SK-N-SH (cell line): ENCODE measurements around the gene BCAS4. TPM values are rescaled to one million over a fixed set of nuclear protein-coding genes. Genes with fewer than 3 reads are reported as not detected.

Source experiments
- CTCF ChIA-PET: fragments of 300-600, 350-600 bp; formaldehyde crosslinking; extraction: SDS; loops from one replicate; lab custom pipeline; 2021; lab: Yijun Ruan, JAX
- POLR2A ChIA-PET: fragments of 350-600 bp; sonication (Branson Sonifier 250); formaldehyde crosslinking; extraction: SDS; loops from one replicate; lab custom pipeline; 2020; ENCODE audit warnings: antibody characterized with exemption, inconsistent platforms; lab: Yijun Ruan, JAX
- DNase-seq: peaks from one replicate; pipeline ENCODE4 v3.0.0; 2012
- H2AFZ ChIP-seq: fragments of 200-600 bp; sonication (generic); 2 replicates; pipeline ENCODE4 v1.8.1; 2016; ENCODE audit warnings: antibody characterized with exemption, mild to moderate bottlenecking, low read depth
- H3F3A ChIP-seq: fragments of 200-600 bp; sonication (generic); replicated peaks from 2 replicates; pipeline ENCODE3; 2016; ENCODE audit warnings: antibody characterized with exemption, mild to moderate bottlenecking; ENCODE audit not compliant: insufficient read depth
- H3K27ac ChIP-seq, 2 experiments: fragments of 200-500 bp in 1 of 2; fragments of 200-600 bp in 1 of 2; sonication (Bioruptor generic) in 1 of 2; sonication (generic), shearing (Covaris generic) in 1 of 2; 2 replicates each; pipeline versions ENCODE4 v1.5.1 to v1.6.1; 2014 to 2016; ENCODE audit warnings: low read depth in 2 of 2, inconsistent platforms in 1 of 2, low read length in 1 of 2, mild to moderate bottlenecking in 1 of 2, mixed read lengths in 1 of 2
- H3K27me3 ChIP-seq: fragments of 200-600 bp; sonication (generic), shearing (Covaris generic); 2 replicates; pipeline ENCODE4 v1.6.1; 2016; ENCODE audit warnings: mixed run types; ENCODE audit not compliant: insufficient read depth
- H3K36me3 ChIP-seq, 2 experiments: fragments of 200-500 bp in 1 of 2; fragments of 200-600 bp in 1 of 2; sonication (Bioruptor generic) in 1 of 2; sonication (generic) in 1 of 2; replicated peaks in 1 of 2; 2 replicates each; pipeline versions ENCODE3 to v1.5.1; 2014 to 2016; ENCODE audit warnings: low read length in 1 of 2, mild to moderate bottlenecking in 1 of 2; ENCODE audit not compliant: insufficient read depth in 2 of 2, control insufficient read depth in 1 of 2
- H3K4me1 ChIP-seq, 2 experiments: fragments of 200-500 bp in 1 of 2; fragments of 200-600 bp in 1 of 2; sonication (Bioruptor generic) in 1 of 2; sonication (generic), shearing (Covaris generic) in 1 of 2; 2 replicates each; pipeline versions ENCODE4 v1.5.1 to v1.6.1; 2014 to 2016; ENCODE audit warnings: low read depth in 1 of 2, low read length in 1 of 2, mixed run types in 1 of 2; ENCODE audit not compliant: insufficient read depth in 2 of 2, control insufficient read depth in 1 of 2
- H3K4me2 ChIP-seq: fragments of 200-600 bp; sonication (generic), shearing (Covaris generic); 2 replicates; pipeline ENCODE4 v1.6.1; 2017; ENCODE audit warnings: mixed run types
- H3K4me3 ChIP-seq, 2 experiments: fragments of 200-500 bp in 1 of 2; fragments of 200-600 bp in 1 of 2; sonication (Bioruptor generic) in 1 of 2; sonication (generic), shearing (Covaris generic) in 1 of 2; 2 replicates each; pipeline versions ENCODE4 v1.5.1 to v1.8.1; 2014 to 2016; ENCODE audit warnings: low read depth in 2 of 2, inconsistent platforms in 1 of 2, low read length in 1 of 2, mild to moderate bottlenecking in 1 of 2, mixed read lengths in 1 of 2, moderate library complexity in 1 of 2
- H3K79me2 ChIP-seq: fragments of 200-600 bp; sonication (generic); 2 replicates; pipeline ENCODE4 v1.8.1; 2017; ENCODE audit warnings: mild to moderate bottlenecking; ENCODE audit not compliant: insufficient read depth
- H3K9ac ChIP-seq: fragments of 200-600 bp; sonication (generic); 2 replicates; pipeline ENCODE4 v1.6.1; 2017; ENCODE audit warnings: mixed run types
- H3K9me2 ChIP-seq: fragments of 200-600 bp; sonication (generic); 2 replicates; pipeline ENCODE4 v1.6.1; 2017; ENCODE audit warnings: mixed run types
- H3K9me3 ChIP-seq: fragments of 200-600 bp; sonication (generic); 2 replicates; pipeline ENCODE4 v1.6.1; 2017; ENCODE audit warnings: mixed run types, mild to moderate bottlenecking, moderate library complexity
- H4K20me1 ChIP-seq: fragments of 200-600 bp; sonication (generic); 2 replicates; pipeline ENCODE4 v1.6.1; 2017; ENCODE audit warnings: mild to moderate bottlenecking, mixed run types; ENCODE audit not compliant: insufficient read depth
- CTCF ChIP-seq: fragments of 200-600 bp; sonication (generic); IDR thresholded peaks from 2 replicates; pipeline ENCODE4 v1.6.1; 2017; ENCODE audit warnings: antibody characterized with exemption, mild to moderate bottlenecking, moderate library complexity
- ELF1 ChIP-seq: IDR thresholded peaks from 2 replicates; pipeline ENCODE4 v1.4.0; 2012
- EZH2phosphoT487 ChIP-seq: fragments of 200-600 bp; sonication (generic); IDR thresholded peaks from 2 replicates; pipeline ENCODE4 v1.6.1; 2017; ENCODE audit warnings: low read depth, mixed run types, mild to moderate bottlenecking, antibody characterized with exemption, moderate library complexity, borderline replicate concordance
- FOXM1 ChIP-seq: IDR thresholded peaks from 2 replicates; pipeline ENCODE4 v1.4.0; 2012; ENCODE audit warnings: low read depth, mild to moderate bottlenecking
- GABPA ChIP-seq: IDR thresholded peaks from 2 replicates; pipeline ENCODE4 v1.4.0; 2012; ENCODE audit warnings: low read depth, mild to moderate bottlenecking
- GATA2 ChIP-seq: sonication (generic); formaldehyde crosslinking; IDR thresholded peaks from 2 replicates; pipeline ENCODE4 v1.5.0; 2020; ENCODE audit warnings: mild to moderate bottlenecking, missing genetic modification reagents
- MEF2A ChIP-seq: IDR thresholded peaks from 2 replicates; pipeline ENCODE4 v1.4.0; 2012; ENCODE audit warnings: low read depth, borderline replicate concordance
- NRF1 ChIP-seq: IDR thresholded peaks from 2 replicates; pipeline ENCODE4 v1.6.1; 2012; ENCODE audit warnings: low read depth, mild to moderate bottlenecking, low read length
- RAD21 ChIP-seq: IDR thresholded peaks from 2 replicates; pipeline ENCODE4 v1.6.1; 2012; ENCODE audit warnings: mild to moderate bottlenecking, low read length
- RCOR1 ChIP-seq: fragments of 150-350 bp; IDR thresholded peaks from 2 replicates; pipeline ENCODE4 v1.6.1; 2017; ENCODE audit warnings: antibody characterized with exemption, low read length
- REST ChIP-seq: IDR thresholded peaks from 2 replicates; pipeline ENCODE4 v1.6.1; 2012; ENCODE audit warnings: mild to moderate bottlenecking, low read depth, low read length, moderate library complexity
- RFX5 ChIP-seq: IDR thresholded peaks from 2 replicates; pipeline ENCODE4 v1.6.1; 2012; ENCODE audit warnings: mild to moderate bottlenecking, improper control_type of control experiment, low read length
- RXRA ChIP-seq: IDR thresholded peaks from 2 replicates; pipeline ENCODE4 v1.4.0; 2012; ENCODE audit warnings: low read depth, mild to moderate bottlenecking, borderline replicate concordance
- SIN3A ChIP-seq: IDR thresholded peaks from 2 replicates; pipeline ENCODE4 v1.6.1; 2012; ENCODE audit warnings: low read depth, mild to moderate bottlenecking, low read length, moderate library complexity, borderline replicate concordance
- SMC3 ChIP-seq: IDR thresholded peaks from 2 replicates; pipeline ENCODE4 v1.6.1; 2012; ENCODE audit warnings: low read depth, low read length, improper control_type of control experiment
- TAF1 ChIP-seq: IDR thresholded peaks from 2 replicates; pipeline ENCODE4 v1.6.1; 2012; ENCODE audit warnings: low read depth, mild to moderate bottlenecking, low read length, moderate library complexity, borderline replicate concordance
- TCF12 ChIP-seq: IDR thresholded peaks from 2 replicates; pipeline ENCODE4 v1.4.0; 2012
- USF2 ChIP-seq: fragments of 150-350 bp; IDR thresholded peaks from 2 replicates; pipeline ENCODE4 v1.6.1; 2017; ENCODE audit warnings: antibody characterized with exemption, low read length, low read depth, borderline replicate concordance
- YY1 ChIP-seq: IDR thresholded peaks from 2 replicates; pipeline ENCODE4 v1.4.0; 2012; ENCODE audit warnings: low read depth, mild to moderate bottlenecking
- ZBTB33 ChIP-seq: IDR thresholded peaks from 2 replicates; pipeline ENCODE4 v1.4.0; 2012; ENCODE audit warnings: low read depth, borderline replicate concordance
- WGBS: methylation state at CpG from one replicate; pipeline ENCODE4 v1.1.6; 2017; ENCODE audit warnings: low lambda C conversion rate; 5-methylcytosine and 5-hydroxymethylcytosine counted together
- polyA plus RNA-seq, 3 experiments: library from polyadenylated mRNA; depleted of rRNA; stranded (reverse); fragments of >200 nt; gene quantifications; 2 replicates each; pipeline ENCODE4 v1.2.3, GENCODE V29; 2012

BCAS4 gene
- polyA plus RNA-seq, 1 of the 3 experiments (the other 2 are of a cell fraction) = 43.8 TPM

GRCh38 chr20:50753152-50753551, 41.7 kb upstream of the BCAS4 start:
- Histone ChIP-seq H3K4me1 (no peaks in the 10 kb centered on the region; a peak in 1 of 4 replicates), H3K9me3 (no peaks in the 10 kb centered on the region), H3K9me2 (no peaks in the 10 kb centered on the region), H4K20me1 (no peaks in the 10 kb centered on the region), H3K27me3 (no peaks in the 10 kb centered on the region), H3K36me3 (peaks cover 0 to 9% of the 10 kb centered on the region in 2 experiments), H2AFZ (no peak overlapping the region), H3F3A (no peaks in the 10 kb centered on the region), H3K79me2 (no peaks in the 10 kb centered on the region), H3K27ac (no peak overlapping the region), H3K4me2 (no peak overlapping the region), H3K9ac (no peak overlapping the region), H3K4me3 (no peak overlapping the region)
- TF ChIP-seq RFX5 (no peak), CTCF (no peak), SMC3 (no peak), SIN3A (no peak), REST (no peak), GABPA (no peak), TAF1 (no peak), RXRA (no peak), YY1 (no peak), FOXM1 (no peak), USF2 (no peak), ZBTB33 (no peak), RCOR1 (no peak), TCF12 (no peak), MEF2A (no peak), RAD21 (no peak), GATA2 (no peak), ELF1 (no peak), NRF1 (no peak), EZH2phosphoT487 (no peak)
- CTCF ChIA-PET = interaction anchor here (1.2 to 2.1 kb wide), 3 partner anchors 42 to 127 kb away, joined by 3 to 5 read pairs (median 4); partner anchors contain the start of gene BCAS4
- DNase-seq = no peak
- POLR2A ChIA-PET = no interaction called here
- WGBS = 96% methylated on average over 3 of the region's 3 CpGs
